22Rv1 (cell line): Measurements from ENCODE around the gene UIMC1.

Source experiments
- ZFX ChIP-seq: fragments of 450-650 bp; IDR thresholded peaks from 2 replicates; pipeline ENCODE4 v1.6.1; 2017; ENCODE audit warnings: antibody characterized with exemption, borderline replicate concordance
- TF ChIP-seq, protein P1 (sequence below): fragments of 450-650 bp; IDR thresholded peaks from 2 replicates; pipeline ENCODE4 v1.5.1; 2017; ENCODE audit warnings: mild to moderate bottlenecking

DNA sequence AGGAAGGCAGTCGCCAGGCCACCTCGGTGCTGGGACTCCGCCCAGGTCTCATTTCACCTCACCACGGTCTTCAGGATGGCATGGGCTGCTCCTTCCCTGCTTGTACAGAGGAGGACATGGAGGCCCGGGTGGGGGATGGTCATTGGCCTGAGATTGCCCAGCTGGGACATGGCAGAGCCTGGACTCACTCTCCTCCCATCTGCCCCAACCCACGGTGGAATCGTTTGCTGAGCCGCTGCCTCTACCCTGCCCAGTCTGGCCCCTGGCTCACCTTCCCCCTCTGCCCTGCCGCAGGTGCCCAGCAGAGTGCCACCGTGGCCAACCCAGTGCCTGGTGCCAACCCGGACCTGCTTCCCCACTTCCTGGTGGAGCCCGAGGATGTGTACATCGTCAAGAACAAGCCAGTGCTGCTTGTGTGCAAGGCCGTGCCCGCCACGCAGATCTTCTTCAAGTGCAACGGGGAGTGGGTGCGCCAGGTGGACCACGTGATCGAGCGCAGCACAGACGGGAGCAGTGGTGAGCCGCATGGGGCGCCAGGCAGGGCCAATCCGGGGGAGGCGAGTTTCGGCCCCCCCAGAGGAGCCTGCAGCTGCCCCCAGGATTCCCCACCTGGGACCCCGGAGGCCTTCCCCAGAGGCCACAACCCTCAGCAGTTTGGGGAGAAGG is 144.1 kb downstream of the UIMC1 start:
- TF ChIP-seq, protein P1, sequence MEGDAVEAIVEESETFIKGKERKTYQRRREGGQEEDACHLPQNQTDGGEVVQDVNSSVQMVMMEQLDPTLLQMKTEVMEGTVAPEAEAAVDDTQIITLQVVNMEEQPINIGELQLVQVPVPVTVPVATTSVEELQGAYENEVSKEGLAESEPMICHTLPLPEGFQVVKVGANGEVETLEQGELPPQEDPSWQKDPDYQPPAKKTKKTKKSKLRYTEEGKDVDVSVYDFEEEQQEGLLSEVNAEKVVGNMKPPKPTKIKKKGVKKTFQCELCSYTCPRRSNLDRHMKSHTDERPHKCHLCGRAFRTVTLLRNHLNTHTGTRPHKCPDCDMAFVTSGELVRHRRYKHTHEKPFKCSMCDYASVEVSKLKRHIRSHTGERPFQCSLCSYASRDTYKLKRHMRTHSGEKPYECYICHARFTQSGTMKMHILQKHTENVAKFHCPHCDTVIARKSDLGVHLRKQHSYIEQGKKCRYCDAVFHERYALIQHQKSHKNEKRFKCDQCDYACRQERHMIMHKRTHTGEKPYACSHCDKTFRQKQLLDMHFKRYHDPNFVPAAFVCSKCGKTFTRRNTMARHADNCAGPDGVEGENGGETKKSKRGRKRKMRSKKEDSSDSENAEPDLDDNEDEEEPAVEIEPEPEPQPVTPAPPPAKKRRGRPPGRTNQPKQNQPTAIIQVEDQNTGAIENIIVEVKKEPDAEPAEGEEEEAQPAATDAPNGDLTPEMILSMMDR: no peak
- no peak for TF ChIP-seq ZFX
